Liver (tissue), 9 donors: ENCODE measurements around the gene DPF3. TPM values are rescaled to one million over a fixed set of nuclear protein-coding genes. Genes with fewer than 3 reads are reported as not detected.
"Not testable (repeated sequence)": the region's sequence is repeated elsewhere in the genome, so short reads cannot be mapped to it uniquely, and the experiment has no call there.

Experiments used
- DNase-seq: peaks from one replicate; pipeline ENCODE4 v3.0.0-alpha.2; 2017; ENCODE audit warnings: low spot score
- H3K27ac ChIP-seq, 2 donors: one replicate each; pipeline ENCODE4 v1.7.0; 2013; ENCODE audit warnings: inconsistent platforms in 2 of 2, low read length in 2 of 2, control low read depth in 1 of 2, low read depth in 1 of 2, mild to moderate bottlenecking in 1 of 2
- H3K27me3 ChIP-seq, 4 donors: one replicate each; pipeline versions ENCODE4 v1.6.1 to v1.7.0; 2013; ENCODE audit warnings: low read length in 3 of 4, inconsistent platforms in 1 of 4, mild to moderate bottlenecking in 1 of 4, moderate library complexity in 1 of 4; ENCODE audit not compliant: control insufficient read depth in 4 of 4, insufficient read depth in 4 of 4
- H3K36me3 ChIP-seq, 4 donors: one replicate each; pipeline versions ENCODE4 v1.6.1 to v1.7.0; 2013; ENCODE audit warnings: low read length in 3 of 4, mild to moderate bottlenecking in 3 of 4, low read depth in 1 of 4, moderate library complexity in 1 of 4; ENCODE audit not compliant: control insufficient read depth in 4 of 4, insufficient read depth in 3 of 4
- H3K4me1 ChIP-seq, 4 donors: one replicate each; pipeline versions ENCODE4 v1.6.1 to v1.7.0; 2013; ENCODE audit warnings: low read length in 3 of 4, mild to moderate bottlenecking in 3 of 4, moderate library complexity in 1 of 4; ENCODE audit not compliant: control insufficient read depth in 4 of 4, insufficient read depth in 4 of 4
- H3K4me3 ChIP-seq, 3 donors: one replicate each; pipeline versions ENCODE4 v1.6.1 to v1.7.0; 2013; ENCODE audit warnings: low read length in 3 of 3, control low read depth in 1 of 3, low read depth in 1 of 3, mild to moderate bottlenecking in 1 of 3
- H3K9ac ChIP-seq, 2 donors: one replicate each; pipeline ENCODE4 v1.7.0; 2013; ENCODE audit warnings: low read length in 2 of 2, mild to moderate bottlenecking in 2 of 2, moderate library complexity in 2 of 2, control low read depth in 1 of 2, low read depth in 1 of 2
- H3K9me3 ChIP-seq, 4 donors: one replicate each; pipeline versions ENCODE4 v1.6.1 to v1.7.0; 2013; ENCODE audit warnings: low read length in 3 of 4; ENCODE audit not compliant: control insufficient read depth in 4 of 4
- CTCF ChIP-seq: fragments of 150-350 bp; IDR thresholded peaks from 2 replicates; pipeline ENCODE4 v1.5.1; 2017; ENCODE audit warnings: improper control_type of control experiment, low read depth, low read length; ENCODE audit not compliant: missing input control
- GABPA ChIP-seq, 2 donors: IDR thresholded peaks in 1 of 2; conservative IDR thresholded peaks in 1 of 2; 2 replicates each; pipeline ENCODE4 v1.6.1; 2016; ENCODE audit warnings: antibody characterized with exemption in 2 of 2, mild to moderate bottlenecking in 1 of 2, moderate library complexity in 1 of 2
- HNF4A ChIP-seq, 2 donors: conservative IDR thresholded peaks; 2 replicates each; pipeline ENCODE4 v1.6.1; 2016; ENCODE audit warnings: antibody characterized with exemption in 2 of 2, mild to moderate bottlenecking in 2 of 2
- HNF4G ChIP-seq: IDR thresholded peaks from 2 replicates; pipeline ENCODE4 v1.6.1; 2016; ENCODE audit warnings: antibody characterized with exemption
- JUND ChIP-seq, 2 donors: IDR thresholded peaks; 2 replicates each; pipeline ENCODE4 v1.6.1; 2016; ENCODE audit warnings: antibody characterized with exemption in 2 of 2
- NR2F2 ChIP-seq: IDR thresholded peaks from 2 replicates; pipeline ENCODE4 v1.6.1; 2016; ENCODE audit warnings: antibody characterized with exemption
- RAD21 ChIP-seq, 2 donors: IDR thresholded peaks; 2 replicates each; pipeline ENCODE4 v1.6.1; 2016; ENCODE audit warnings: antibody characterized with exemption in 2 of 2, mild to moderate bottlenecking in 2 of 2
- REST ChIP-seq: IDR thresholded peaks from 2 replicates; pipeline ENCODE4 v1.6.1; 2016; ENCODE audit warnings: antibody characterized with exemption, mild to moderate bottlenecking
- RXRA ChIP-seq, 2 donors: IDR thresholded peaks; 2 replicates each; pipeline ENCODE4 v1.6.1; 2017 to 2018; ENCODE audit warnings: antibody characterized with exemption in 2 of 2, mild to moderate bottlenecking in 1 of 2
- SP1 ChIP-seq: IDR thresholded peaks from 2 replicates; pipeline ENCODE4 v1.6.1; 2018; ENCODE audit warnings: antibody characterized with exemption, mild to moderate bottlenecking
- TAF1 ChIP-seq: conservative IDR thresholded peaks from 2 replicates; pipeline ENCODE4 v1.6.1; 2016; ENCODE audit warnings: antibody characterized with exemption, mild to moderate bottlenecking
- YY1 ChIP-seq: IDR thresholded peaks from 2 replicates; pipeline ENCODE4 v1.6.1; 2016; ENCODE audit warnings: antibody characterized with exemption, mild to moderate bottlenecking
- WGBS: extraction: QIAGEN DNeasy Blood & Tissue Kit; methylation state at CpG from one replicate; pipeline ENCODE4 v1.1.7; 2013; 5-methylcytosine and 5-hydroxymethylcytosine counted together
- polyA plus RNA-seq, 2 donors: library from polyadenylated mRNA; stranded (reverse) in 1 of 2; unstranded in 1 of 2; fragments of 200-250 nt in 1 of 2; fragments of >200 nt in 1 of 2; fragmentation: Nextera tagmentation in 1 of 2; extraction: Ambion mirVana in 1 of 2; gene quantifications; one replicate each; pipeline versions ENCODE4 v1.2.1 to v1.2.3, GENCODE V29; 2013 to 2015
- total RNA-seq, 2 donors: library from RNA; depleted of rRNA; stranded (reverse); fragments of >200 nt; gene quantifications; one replicate each; pipeline ENCODE4 v1.2.3, GENCODE V29; 2014
- donor health status: healthy.
- donor health status: healthy.
- donor health status: healthy.
- donor health status: healthy.
- donor health status: healthy.

The DPF3 gene
- total and polyA plus RNA-seq, 4 donors, result 1.1 to 23.2 (median 2.5) TPM

GRCh38 chr14:72878746-72879145 lies 15.2 kb downstream of the DPF3 start:
- TF ChIP-seq TAF1 (no peak), RAD21 (IDR thresholded peaks at IDR 0.05) (no peak), NR2F2 (no peak), RXRA (IDR thresholded peaks at IDR 0.05) (no peak), GABPA (IDR thresholded peaks at IDR 0.05 in 1 of 2, conservative IDR thresholded peaks at IDR 0.05 in 1 of 2) (no peak), YY1 (no peak), REST (no peak), HNF4A (conservative IDR thresholded peaks at IDR 0.05) (no peak), HNF4G (no peak), CTCF (no peak)
- DNase-seq, result no peak
- WGBS, result 98% methylated on average over 5 of the region's 5 CpGs
- Histone ChIP-seq H3K36me3 (no peaks in the 10 kb centered on the region), H3K9me3 (no peaks in the 10 kb centered on the region), H3K9ac (no peak overlapping the region), H3K4me3 (no peak overlapping the region), H3K4me1 (no peaks in the 10 kb centered on the region), H3K27ac (no peak overlapping the region), H3K27me3 (no peaks in the 10 kb centered on the region)

GRCh38 chr14:72876710-72877063 lies 17.2 kb downstream of the DPF3 start:
- Histone ChIP-seq H3K4me1 (no peaks in the 10 kb centered on the region), H3K4me3 (no peak overlapping the region), H3K27ac (no peak overlapping the region), H3K36me3 (no peaks in the 10 kb centered on the region), H3K9me3 (peaks cover 0 to 2% (median 0%) of the 10 kb centered on the region in 4 donors), H3K27me3 (no peaks in the 10 kb centered on the region), H3K9ac (no peak overlapping the region)
- TF ChIP-seq JUND (IDR thresholded peaks at IDR 0.05), result no peak
- DNase-seq, result no peak
- WGBS, result 83% methylated on average over 4 of the region's 4 CpGs

- H3K9me3 ChIP-seq, result peaks cover 0 to 2% (median 0%) of the 10 kb centered on the region in 4 donors
- no peak overlapping the region for H3K27ac ChIP-seq
- 89% methylated on average over 9 of the region's 9 CpGs for WGBS
- no peaks in the 10 kb centered on the region for H3K4me1 ChIP-seq
- H3K27me3 ChIP-seq, result no peaks in the 10 kb centered on the region
- no peak overlapping the region for H3K4me3 ChIP-seq
- TF ChIP-seq SP1, result no peak
- no peak for TF ChIP-seq NR2F2
- TF ChIP-seq TAF1, result no peak
- H3K9ac ChIP-seq, result no peak overlapping the region
- no peaks in the 10 kb centered on the region for H3K36me3 ChIP-seq
- no peak for DNase-seq
Observed at GRCh38 chr14:72876005-72876709, 17.7 kb downstream of the DPF3 start.

GRCh38 chr14:72870878-72871277 lies 23.0 kb downstream of the DPF3 start:
- H3K36me3 ChIP-seq, H3K9ac ChIP-seq, H3K27ac ChIP-seq, DNase-seq, H3K4me3 ChIP-seq, H3K4me1 ChIP-seq, H3K27me3 ChIP-seq, H3K9me3 ChIP-seq: not testable (repeated sequence)
- WGBS, result 95% methylated on average over 4 of the region's 4 CpGs
